Activated CD4-positive, alpha-beta T cell treated with anti-CD3 and anti-CD28 coated beads for 4 hours (primary cell): ENCODE data around the gene CTPS1.

Source experiments
- DNase-seq, 2 donors: peaks; one replicate each; pipeline ENCODE4 v3.0.0-alpha.2; 2020

The CTPS1 gene, protein sequence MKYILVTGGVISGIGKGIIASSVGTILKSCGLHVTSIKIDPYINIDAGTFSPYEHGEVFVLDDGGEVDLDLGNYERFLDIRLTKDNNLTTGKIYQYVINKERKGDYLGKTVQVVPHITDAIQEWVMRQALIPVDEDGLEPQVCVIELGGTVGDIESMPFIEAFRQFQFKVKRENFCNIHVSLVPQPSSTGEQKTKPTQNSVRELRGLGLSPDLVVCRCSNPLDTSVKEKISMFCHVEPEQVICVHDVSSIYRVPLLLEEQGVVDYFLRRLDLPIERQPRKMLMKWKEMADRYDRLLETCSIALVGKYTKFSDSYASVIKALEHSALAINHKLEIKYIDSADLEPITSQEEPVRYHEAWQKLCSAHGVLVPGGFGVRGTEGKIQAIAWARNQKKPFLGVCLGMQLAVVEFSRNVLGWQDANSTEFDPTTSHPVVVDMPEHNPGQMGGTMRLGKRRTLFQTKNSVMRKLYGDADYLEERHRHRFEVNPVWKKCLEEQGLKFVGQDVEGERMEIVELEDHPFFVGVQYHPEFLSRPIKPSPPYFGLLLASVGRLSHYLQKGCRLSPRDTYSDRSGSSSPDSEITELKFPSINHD

DNA sequence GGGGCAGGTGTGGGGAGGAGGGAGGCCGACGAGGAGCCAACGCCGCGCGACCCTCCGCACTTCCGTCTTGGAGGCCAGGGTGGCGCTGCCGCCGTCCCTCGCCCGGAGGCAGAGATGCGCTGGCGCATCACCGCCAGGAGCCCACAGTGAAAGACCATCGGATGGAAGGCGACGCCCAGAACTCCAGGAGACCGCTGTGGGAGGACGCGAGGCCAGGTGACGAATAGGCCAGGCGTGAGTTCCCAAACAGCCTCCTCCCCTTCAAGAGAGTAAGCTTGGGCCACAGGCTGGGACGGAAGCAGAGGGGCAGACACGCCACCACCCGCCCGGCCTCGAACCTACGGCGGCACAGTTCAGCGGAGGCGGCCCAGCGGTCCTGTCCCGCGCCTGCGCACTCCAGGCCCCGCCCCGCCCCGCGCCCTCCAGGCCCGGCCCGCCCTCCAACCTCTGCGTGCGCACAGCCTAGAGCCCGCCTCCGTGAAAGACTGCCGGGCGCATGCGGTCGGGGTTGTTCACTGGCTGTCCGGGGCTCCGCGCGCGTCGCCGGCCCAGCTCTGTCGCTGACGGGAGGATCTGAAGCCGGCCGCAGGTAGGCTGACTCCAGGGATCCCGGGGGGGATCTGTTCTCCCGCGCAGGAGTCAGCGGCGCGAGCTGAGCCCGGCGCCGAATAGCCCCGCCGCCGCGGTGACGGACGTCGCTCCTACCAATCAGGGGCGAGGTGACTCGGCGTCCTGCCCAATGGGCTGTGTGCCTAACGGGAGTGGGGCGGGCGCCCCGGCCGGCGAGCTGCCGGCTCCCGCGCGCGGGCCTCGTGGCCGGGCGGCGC lies at the start of gene CTPS1:
TSS of gene CTPS1 (plus strand) at position 456 of the 827 bp plus-strand sequence. CDS start 3,595 bp downstream, outside the sequence.
- peak; percentile 95 to 96 for DNase-seq

DNA sequence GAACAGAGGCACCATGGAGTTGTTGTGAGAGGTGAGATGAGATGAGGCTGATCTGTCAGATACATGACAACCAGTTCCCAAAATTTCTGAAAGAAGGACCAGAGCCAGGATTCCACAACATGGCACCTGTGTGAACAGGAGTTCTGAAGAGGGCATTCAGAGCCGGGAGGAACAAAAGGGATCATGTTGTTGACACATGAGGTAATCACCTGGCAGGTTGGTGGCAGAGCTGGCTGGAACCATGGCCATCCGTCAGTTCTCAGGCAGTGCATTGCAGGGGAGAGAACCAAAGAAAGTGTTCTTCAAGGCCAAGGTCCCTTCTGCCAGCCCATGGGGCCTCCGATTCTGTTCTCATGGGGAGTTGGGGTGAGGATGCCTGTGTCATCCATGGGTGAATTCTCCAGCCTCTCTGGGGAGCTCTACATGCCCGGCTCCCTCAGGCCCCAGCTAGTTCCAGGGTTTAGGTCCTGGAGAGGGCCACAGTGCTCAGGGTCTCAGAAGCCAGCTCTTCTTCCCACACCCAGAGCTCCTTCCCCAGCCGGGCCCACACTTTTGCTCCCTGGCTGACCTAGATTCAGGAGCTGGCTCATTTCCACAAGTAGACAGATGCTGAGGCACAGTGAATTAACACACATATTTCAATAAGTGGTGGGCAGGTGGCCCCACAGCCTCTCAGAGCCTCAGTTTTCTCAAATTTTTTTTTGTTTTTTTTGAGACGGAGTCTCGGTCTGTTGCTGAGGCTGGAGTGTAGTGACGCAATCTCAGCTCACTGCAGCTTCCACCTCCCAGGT lies 49.1 kb upstream of the CTPS1 start:
- no peak for DNase-seq

DNA sequence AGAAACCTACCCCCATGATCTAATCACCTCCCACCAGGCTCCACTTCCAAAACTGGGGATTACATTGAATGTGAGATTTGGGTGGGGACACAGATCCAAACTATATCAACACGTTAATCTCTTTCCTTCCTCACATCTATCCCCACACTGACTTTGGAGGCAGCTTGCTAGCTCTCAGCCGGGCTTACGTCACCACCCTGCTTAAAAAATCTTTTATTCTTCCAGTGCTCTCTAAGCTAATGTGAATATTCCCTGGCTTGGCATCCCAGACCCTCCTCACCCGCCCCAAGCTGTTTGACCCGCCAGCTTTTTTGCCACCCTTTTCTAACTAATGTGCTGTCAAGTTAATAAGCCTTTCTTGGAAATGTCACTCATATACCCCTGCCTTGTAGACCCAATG lies 47.9 kb upstream of the CTPS1 start:
- DNase-seq: no peak

DNA sequence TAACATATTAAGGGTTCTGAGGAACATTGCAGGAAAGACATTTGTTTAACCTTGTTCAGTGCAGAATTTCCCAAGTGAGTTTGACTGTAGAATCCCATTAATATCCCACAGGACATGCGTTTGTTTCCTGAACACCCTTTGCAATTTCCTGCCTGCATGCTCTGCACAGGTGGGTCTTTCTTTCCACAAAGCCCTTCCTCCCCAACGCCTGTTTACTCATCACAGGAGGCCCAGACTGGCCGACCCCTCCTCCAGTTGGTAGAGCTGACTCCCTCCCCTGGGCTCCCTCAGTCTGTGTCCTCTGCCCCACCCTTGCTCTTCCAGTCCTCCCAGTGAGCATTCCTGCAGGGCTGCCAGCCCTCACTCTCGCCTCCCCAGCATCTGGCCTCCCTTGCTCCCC lies 47.5 kb upstream of the CTPS1 start:
- DNase-seq: no peak

DNA sequence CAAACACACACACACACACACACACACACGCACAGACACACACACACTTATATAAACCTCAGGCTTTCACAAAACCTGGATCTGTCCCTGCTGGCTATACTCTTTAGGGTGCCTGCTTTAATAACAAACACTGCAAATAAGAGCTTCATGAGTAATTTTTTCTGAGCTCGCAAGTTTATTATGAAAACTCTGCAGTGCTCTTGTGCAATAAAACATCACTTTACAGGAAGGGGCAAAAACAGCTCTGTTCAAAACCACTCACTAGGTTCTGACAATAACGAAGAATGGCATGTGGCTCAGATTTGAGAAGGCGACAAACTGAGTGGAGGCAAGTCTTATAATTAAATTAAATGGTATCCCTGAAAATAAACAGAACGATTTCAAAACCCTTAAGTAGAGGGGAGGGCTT lies 42.6 kb upstream of the CTPS1 start:
- no peak for DNase-seq

DNA sequence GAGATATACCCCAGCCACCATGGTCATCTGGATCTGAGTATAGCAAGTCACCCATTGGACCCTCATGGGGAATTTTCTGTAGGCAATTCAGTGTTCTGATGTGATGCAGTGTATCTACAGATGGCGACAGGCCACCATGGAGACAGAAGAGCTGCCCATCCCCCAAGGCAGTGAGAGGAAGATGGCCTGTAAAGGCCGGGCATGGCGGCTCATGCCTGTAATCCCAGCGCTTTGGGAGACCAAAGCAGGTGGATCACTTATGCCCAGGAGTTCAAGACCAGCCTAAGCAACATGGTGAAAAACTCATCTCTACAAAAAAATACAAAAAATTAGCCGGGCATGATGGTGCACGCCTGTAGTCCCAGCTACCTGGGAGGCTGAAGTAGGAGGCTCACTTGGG lies 41.1 kb upstream of the CTPS1 start:
- DNase-seq: no peak

DNA sequence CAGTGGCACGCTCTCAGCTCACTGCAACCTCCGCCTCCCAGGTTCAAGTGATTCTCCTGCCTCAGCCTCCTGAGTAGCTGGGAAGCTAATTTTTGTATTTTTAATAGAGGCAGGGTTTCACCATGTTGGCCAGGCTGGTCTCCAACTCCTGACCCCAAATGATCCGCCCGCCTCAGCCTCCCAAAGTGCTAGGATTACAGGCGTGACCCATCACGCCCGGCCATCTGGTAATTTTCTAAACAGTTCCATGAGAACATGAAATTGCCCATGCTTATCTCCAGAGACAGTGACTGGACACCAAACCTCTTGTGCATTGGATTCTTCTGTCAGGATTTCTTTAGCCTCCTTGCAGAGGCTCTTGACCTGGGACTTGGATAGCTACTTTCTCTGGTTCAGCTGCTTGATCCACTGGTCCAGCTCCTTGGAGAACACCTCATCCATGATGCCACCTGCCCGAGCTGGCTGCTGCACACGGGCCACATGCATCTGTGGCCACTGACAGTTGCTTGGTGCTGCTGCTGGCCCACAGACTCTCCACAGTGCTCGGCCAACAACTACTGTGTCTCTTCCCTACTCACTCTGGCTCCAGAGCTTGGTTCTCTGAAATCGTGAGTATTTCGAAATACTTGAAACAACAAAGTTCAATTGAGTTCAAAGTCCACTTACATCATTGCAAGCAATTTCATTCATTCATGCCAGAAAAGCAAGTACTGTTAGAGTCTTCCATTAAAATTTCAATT lies 40.0 kb upstream of the CTPS1 start:
- DNase-seq: no peak

DNA sequence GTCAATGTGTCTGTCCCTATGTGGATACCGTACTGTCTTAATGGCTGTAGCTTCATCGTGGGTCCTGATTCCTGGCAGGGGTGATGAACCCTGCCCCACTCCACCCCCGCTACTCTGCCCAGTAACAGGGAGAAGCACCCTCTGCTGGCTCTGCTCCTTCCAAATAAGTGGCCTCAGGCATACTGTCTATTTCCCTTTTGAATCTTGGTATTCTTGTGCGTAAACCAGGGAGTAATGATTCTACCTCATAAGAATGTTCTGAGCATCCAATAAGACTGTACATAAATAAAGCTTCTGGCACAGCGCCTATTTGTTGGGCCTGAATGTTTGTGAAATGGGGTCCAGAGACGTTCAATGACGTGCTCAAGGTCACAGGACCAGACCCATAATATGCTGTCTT lies 35.2 kb upstream of the CTPS1 start:
- no peak for DNase-seq

DNA sequence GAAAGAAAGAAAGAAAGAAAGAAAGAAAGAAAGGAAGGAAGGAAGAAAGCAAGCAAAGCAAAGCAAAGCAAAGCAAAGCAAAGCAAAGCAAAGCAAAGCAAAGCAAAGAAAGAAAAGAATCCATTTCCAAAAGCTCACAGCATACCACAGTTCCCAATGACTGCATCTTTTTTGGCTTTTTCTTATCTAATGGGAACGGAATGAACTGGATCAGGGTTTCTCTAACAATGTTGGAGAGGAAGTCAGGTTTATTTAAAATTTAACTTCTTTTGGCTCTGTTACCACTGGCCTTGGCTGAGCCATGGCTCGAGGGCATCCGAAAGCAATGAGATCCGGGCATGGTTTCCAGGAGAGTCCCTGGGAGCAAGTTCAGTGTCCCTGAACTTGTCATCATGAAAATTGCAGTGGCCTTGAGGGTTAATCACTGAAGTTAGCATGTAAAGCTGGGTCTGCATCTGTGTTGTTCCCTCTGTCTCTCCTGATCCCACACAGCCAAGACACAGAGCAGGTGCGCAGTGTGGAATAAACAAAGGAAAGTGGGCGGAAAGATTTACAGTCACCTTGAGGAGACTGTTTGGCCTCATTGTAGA lies 34.6 kb upstream of the CTPS1 start:
- DNase-seq: no peak

DNA sequence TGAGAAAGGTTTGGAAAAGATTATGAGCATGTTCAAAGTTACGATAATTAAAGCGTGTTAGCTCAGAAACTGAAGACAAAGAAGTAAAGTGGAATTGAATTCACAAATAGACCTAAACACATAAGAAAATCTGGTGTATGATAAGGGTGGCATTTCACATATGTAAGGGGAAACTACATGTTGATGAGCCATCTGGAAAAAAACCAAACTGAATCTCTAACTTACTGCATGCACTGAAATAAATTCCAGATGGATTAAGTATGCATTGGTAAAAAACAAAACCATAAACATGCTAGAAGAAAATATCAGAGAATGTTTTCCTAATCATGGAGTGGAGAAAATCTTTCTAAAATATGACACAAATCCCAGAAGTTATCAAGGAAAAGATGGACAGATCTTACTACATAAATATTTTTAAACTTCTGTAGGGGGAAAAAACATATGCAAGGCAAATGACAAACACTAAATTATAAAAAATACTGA lies 34.0 kb upstream of the CTPS1 start:
- no peak for DNase-seq

DNA sequence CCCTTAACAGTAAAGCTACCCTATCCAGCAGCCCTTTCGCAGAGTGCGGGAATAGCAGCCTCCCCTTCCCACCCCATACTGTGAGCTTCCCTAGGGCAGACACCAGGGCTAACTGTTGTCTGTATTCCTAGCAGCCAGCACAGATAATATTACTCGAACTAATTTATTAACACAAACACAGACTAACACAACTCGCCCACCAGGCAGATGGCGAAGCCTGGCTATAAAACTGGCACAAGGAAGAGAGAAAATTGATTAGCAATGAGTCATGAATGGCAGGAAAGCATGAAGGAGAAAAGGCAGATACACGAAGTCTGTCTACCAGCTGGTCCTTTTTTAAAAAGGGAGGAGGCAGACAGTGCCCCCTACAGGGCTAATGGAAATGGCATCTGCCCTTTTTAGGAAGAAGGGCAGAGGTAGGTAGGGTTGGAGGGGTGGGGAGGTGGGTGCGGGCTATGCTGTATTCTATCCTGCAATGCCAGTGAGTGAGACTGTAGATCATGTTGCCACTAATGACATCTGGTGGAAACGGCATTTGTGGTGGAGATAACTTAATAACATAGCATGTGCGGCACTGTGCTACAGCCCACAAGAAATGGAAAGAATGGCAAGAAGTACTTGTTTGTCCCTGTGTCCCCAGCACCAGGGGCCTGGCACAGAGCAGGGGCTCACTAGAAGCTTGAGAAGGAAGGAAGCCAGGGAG lies 30.6 kb upstream of the CTPS1 start:
- peak; percentile 43 to 55 for DNase-seq

DNA sequence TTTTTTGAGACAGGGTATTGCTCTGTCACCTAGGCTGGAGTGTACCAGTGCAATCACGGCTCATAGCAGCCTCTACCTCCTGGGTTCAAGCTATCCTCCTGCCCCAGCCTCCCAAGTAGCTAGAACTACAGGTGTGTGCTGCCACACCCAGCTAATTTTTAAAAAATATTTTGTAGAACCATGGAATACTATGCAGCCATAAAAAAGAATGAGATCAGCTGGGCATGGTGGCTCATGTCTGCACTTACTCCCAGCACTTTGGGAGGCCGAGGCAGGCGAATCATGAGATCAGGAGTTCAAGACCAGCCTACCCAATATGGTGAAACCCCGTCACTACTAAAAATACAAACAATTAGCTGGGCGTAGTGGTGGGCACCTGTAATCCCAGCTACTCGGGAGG lies 29.9 kb upstream of the CTPS1 start:
- no peak for DNase-seq

DNA sequence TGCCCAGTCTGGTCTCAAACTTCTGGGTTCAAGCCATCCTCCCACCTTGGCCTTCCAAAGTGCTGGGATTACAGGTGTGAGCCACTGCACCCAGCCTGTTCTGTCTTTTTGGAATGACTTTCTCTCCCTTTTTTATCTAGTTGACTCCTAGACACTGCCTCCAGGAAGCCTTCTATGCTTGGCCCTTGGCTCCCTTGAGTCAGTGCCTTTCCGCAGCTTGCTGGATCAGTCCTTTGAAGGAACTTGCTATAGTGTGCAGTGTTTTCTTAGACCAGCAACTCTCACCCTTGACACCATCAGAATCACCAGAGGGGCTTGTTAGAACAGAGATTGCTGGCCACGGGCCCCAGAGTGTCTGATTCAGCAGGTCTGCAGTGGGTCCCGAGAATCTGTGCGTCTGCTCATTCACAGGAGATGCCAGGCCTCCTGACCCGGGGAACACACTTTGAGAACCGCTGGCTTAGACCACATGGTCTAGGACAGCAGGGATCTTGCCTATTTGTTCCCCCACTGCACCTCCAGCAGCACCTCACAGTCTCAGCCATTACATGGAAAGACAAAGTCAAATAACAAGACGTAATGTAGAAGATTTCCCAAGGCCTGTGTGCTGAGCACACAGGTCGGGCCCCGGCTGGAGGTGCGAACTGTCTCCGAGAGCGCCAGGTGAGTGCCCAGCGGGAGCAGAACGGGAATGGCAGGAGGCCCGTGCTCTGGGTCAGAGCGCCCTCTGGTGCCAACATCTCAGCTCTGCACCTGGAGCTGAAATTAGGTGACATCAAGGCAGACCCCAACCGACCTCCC lies 27.4 kb upstream of the CTPS1 start:
- DNase-seq: peak; percentile 50 to 62

DNA sequence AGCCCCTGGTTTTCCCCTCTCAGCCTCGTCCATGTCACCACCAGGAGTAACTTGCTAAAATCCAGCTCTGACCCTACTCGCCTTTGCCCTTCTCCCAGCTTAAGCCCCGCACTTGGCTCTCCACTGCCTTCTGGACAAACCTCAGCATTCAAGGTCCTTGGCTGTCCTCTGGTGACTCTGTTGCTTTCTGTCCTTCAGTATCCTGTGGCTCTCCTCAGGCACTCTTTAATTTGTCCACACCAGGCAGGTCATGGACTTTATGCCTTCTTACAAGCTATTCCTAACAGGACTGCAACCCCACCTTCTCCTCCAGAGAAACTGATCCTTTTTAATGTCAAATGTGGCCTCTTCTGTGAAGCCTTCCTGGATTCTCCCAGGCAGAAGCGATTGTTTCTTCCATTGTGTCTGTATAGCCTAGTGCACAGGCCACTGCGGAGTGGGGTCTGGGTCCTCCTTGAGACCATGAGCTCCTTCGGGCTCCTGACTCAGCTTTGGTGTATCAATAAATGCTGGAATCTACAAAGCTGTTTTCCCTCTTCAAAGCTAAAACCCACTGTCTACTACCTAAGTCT lies 26.7 kb upstream of the CTPS1 start:
- no peak for DNase-seq

DNA sequence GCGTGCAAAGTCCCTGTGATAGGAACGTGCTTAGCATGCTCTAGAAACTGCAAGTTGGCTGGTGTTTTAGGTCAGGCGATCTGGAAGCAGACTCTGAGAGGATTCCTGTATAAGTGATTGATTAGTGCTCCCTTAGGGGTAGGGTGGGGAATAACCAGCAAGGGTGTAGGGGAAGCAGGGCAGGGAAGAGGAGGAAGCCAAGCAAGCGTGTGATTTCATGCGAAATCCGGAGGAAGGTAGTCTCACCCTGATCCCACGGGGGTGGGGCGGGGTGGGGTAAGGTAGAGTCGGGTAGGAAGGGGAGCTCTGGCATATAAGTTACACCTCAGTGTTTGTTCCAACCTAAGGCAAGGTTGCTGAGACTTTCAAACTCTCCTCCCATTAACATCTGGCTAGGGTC lies 24.9 kb upstream of the CTPS1 start:
- no peak for DNase-seq

DNA sequence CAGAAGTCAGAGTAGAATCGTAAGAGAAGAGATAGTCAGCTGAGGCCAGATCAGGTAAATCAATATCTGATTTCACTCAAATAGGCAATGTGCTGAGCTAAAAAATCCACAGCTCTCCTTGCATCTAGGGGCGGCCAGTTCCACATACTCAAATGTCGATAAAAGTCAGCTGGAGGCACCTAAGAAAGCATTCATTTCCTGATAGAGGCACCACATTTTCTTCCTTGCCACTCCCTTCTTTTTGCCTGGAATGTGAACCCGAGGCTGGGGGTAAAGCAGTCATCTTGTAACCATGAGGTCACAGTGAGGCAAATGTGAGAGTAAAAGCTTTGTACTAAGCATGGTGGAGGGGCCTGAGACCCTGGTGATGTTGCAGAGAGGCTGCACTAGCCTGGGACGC lies 24.2 kb upstream of the CTPS1 start:
- DNase-seq: no peak

DNA sequence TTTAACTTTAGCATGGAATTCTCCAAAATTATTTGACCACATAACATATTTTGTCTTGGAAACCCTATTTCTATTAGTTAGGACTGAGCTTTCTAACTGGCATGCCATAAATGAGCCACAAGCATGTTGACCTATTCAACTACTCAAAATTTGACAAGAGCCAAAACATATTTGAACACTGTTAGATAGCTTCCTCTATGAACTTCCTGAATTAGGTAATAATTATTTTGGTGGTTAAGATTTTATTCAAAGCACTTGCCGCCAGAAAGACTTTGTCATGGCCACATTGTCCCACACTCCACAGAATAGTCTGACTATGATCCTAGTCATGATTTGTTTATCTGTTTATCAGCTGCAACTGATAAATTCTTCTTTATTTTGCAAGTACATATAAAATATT lies 23.1 kb upstream of the CTPS1 start:
- DNase-seq: no peak

DNA sequence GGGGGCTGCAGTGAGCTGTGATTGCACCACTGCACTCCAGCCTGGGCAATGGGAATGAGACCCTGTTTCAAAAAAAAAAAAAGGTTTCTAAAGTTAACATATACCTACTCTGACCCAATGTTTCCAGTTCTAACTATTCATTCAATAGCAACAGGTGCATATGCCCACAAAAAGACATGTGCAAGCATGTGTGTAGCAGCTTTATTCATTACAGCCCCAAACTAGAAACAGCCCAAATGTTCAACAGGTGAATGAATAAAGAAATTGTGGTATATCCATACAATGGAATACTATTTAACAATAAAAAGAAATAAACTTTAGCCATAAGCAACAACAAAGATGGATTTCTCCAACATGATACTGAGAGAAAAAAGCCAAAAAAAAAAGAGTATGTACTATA lies 21.3 kb upstream of the CTPS1 start:
- no peak for DNase-seq

DNA sequence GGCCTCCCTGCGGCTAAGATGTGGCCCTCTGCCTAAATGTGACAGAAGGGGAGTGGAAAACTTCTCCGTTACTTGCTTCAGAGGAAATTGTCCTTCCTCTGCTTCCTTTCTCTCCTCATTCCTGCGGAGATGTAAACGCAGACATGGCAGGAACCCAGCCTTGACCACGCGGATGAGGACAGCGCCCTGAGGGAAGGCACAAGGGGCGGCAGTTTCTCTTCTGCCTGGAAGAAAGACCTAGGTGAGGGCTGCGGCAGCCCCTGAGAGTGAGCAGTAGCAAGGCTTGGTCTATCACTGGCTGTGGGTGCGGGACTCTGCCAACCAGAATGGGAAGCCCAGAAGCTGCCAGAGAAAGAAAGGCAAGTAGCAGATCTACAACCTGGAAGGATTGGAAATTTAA lies 14.0 kb upstream of the CTPS1 start:
- DNase-seq: no peak

DNA sequence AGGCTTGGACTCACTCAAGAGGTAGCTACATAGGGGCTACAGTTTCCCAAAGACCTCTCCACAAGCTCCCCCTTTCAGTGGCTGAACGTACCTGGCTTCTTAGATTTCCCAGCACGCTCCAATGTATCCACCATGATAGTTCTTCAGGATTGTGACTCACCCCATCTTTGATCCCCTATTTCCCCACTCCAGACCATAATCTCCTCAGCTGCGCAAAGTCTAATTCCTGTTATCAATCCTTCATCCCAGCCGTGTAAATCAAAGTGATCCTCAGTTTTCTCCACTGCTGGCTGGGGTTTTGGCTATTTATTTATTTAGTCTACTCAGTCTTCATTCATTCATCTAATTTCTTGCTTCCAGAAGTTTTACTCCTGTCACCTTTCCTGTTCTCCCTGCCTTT lies 13.1 kb upstream of the CTPS1 start:
- DNase-seq: no peak
